HEK293T (cell line): Measurements from ENCODE around the gene XYLT2.

Experiments used
- BHLHE40 ChIP-seq: fragments of 450-650 bp; IDR thresholded peaks from 2 replicates; pipeline ENCODE4 v1.6.1; 2016; ENCODE audit warnings: mild to moderate bottlenecking, moderate library complexity, borderline replicate concordance
- ELF4 ChIP-seq: fragments of 450-650 bp; IDR thresholded peaks from 2 replicates; pipeline ENCODE4 v1.6.1; 2017; ENCODE audit warnings: antibody characterized with exemption
- FOXA1 ChIP-seq: fragments of 450-650 bp; IDR thresholded peaks from 2 replicates; pipeline ENCODE4 v1.6.1; 2016; ENCODE audit warnings: mild to moderate bottlenecking
- FOXK2 ChIP-seq: fragments of 450-650 bp; IDR thresholded peaks from 2 replicates; pipeline ENCODE4 v1.6.1; 2016; ENCODE audit warnings: mild to moderate bottlenecking
- FOXM1 ChIP-seq: fragments of 450-650 bp; IDR thresholded peaks from 2 replicates; pipeline ENCODE4 v1.6.1; 2017; ENCODE audit warnings: mild to moderate bottlenecking, borderline replicate concordance
- NFRKB ChIP-seq: fragments of 450-650 bp; IDR thresholded peaks from 2 replicates; pipeline ENCODE4 v1.6.1; 2016; ENCODE audit warnings: mild to moderate bottlenecking, moderate library complexity
- PKNOX1 ChIP-seq: fragments of 450-650 bp; IDR thresholded peaks from 2 replicates; pipeline ENCODE4 v1.6.1; 2016
- SP1 ChIP-seq: fragments of 450-650 bp; IDR thresholded peaks from 2 replicates; pipeline ENCODE4 v1.6.1; 2017
- SUZ12 ChIP-seq: fragments of 450-650 bp; IDR thresholded peaks from 2 replicates; pipeline ENCODE4 v1.6.1; 2016; ENCODE audit warnings: mild to moderate bottlenecking

GRCh38 chr17:50388728-50389127 is 42.8 kb downstream of the XYLT2 start:
- TF ChIP-seq FOXK2, result no peak
- no peak for TF ChIP-seq ELF4
- TF ChIP-seq SUZ12, result no peak
- TF ChIP-seq PKNOX1, result no peak
- no peak for TF ChIP-seq FOXA1
- TF ChIP-seq FOXM1, result no peak
- TF ChIP-seq BHLHE40, result no peak
- TF ChIP-seq NFRKB, result no peak
- TF ChIP-seq SP1, result no peak
